Eye (tissue), 1 donor: ENCODE measurements around the gene TMEM69.
"Not testable (repeated sequence)": the region's sequence is repeated elsewhere in the genome, so short reads cannot be mapped to it uniquely, and the experiment has no call there.

Source experiments
- DNase-seq: peaks from one replicate; pipeline ENCODE4 v3.0.0-alpha.2; 2015

The TMEM69 gene

GRCh38 chr1:45687754-45688740, at the start of gene TMEM69:
TMEM69 (plus strand) TSS chr1:45688181; CDS start chr1:45691069, 2,888 bp downstream.
- DNase-seq = peak; percentile 96

- no peak for DNase-seq
These were observed 47.7 kb upstream of the TMEM69 start for GRCh38 chr1:45640293-45640692.

GRCh38 chr1:45643321-45643720, 44.7 kb upstream of the TMEM69 start:
- DNase-seq = no peak

- DNase-seq = no peak
These were observed 44.0 kb upstream of the TMEM69 start for GRCh38 chr1:45643978-45644377.

- no peak for DNase-seq
These were observed 43.3 kb upstream of the TMEM69 start for GRCh38 chr1:45644661-45645060.

- no peak for DNase-seq
These were observed 40.5 kb upstream of the TMEM69 start for GRCh38 chr1:45647248-45648021.

- DNase-seq = no peak
These were observed 33.3 kb upstream of the TMEM69 start for GRCh38 chr1:45654540-45655280.

- no peak for DNase-seq
These were observed 31.3 kb upstream of the TMEM69 start for GRCh38 chr1:45656573-45657226.

GRCh38 chr1:45658171-45658570, 29.8 kb upstream of the TMEM69 start:
- DNase-seq = no peak

GRCh38 chr1:45659222-45659621, 28.8 kb upstream of the TMEM69 start:
- DNase-seq = no peak

GRCh38 chr1:45660336-45660735, 27.6 kb upstream of the TMEM69 start:
- no peak for DNase-seq

- no peak for DNase-seq
These were observed 21.1 kb upstream of the TMEM69 start for GRCh38 chr1:45666836-45667235.

- DNase-seq = no peak
These were observed 20.5 kb upstream of the TMEM69 start for GRCh38 chr1:45667321-45668111.

- DNase-seq = no peak
These were observed 19.5 kb upstream of the TMEM69 start for GRCh38 chr1:45668526-45668925.

- DNase-seq = no peak
These were observed 18.6 kb upstream of the TMEM69 start for GRCh38 chr1:45669379-45669778.

GRCh38 chr1:45669859-45670655, 17.9 kb upstream of the TMEM69 start:
- DNase-seq = no peak

- no peak for DNase-seq
These were observed 14.0 kb upstream of the TMEM69 start for GRCh38 chr1:45673956-45674355.

GRCh38 chr1:45674478-45674877, 13.5 kb upstream of the TMEM69 start:
- no peak for DNase-seq

- DNase-seq = not testable (repeated sequence)
These were observed 11.4 kb upstream of the TMEM69 start for GRCh38 chr1:45676553-45676952.

GRCh38 chr1:45677751-45678245, 10.2 kb upstream of the TMEM69 start:
- no peak for DNase-seq

- DNase-seq = no peak
These were observed 9.5 kb upstream of the TMEM69 start for GRCh38 chr1:45678489-45678888.
